ENCODE measurements around the gene COQ2.

DNA sequence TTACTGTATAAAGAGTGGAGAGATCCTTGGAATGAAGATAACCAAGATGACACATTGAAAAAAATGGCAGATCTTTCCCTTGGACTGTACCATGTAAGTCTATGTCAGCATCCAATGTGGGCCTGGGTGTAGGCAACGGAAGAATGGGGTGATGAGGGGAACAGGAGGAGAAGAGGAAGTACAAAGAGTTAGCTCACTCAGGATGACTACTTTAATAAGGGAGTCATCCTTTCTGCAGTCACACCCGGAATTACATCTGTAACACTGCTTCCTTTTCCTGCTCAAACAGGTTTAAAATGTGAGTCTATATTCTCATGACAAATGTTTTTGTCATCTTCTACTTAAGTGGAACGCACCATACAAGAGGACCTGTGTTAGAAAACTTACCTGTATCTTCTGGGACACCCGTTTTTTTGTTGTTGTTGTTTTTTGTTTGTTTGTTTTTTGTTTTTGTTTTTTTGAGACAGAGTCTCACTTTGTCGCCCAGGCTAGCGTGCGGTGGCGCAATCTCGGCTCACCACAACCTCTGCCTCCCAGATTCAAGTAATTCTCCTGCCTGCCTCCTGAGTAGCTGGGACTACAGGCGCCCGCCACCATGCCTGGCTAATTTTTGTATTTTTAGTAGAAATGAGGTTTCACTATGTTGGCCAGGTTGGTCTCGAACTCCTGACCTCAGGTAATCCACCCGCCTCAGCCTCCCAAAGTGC is 32.0 kb upstream of the COQ2 start:
- TF ChIP-seq, protein P1, sequence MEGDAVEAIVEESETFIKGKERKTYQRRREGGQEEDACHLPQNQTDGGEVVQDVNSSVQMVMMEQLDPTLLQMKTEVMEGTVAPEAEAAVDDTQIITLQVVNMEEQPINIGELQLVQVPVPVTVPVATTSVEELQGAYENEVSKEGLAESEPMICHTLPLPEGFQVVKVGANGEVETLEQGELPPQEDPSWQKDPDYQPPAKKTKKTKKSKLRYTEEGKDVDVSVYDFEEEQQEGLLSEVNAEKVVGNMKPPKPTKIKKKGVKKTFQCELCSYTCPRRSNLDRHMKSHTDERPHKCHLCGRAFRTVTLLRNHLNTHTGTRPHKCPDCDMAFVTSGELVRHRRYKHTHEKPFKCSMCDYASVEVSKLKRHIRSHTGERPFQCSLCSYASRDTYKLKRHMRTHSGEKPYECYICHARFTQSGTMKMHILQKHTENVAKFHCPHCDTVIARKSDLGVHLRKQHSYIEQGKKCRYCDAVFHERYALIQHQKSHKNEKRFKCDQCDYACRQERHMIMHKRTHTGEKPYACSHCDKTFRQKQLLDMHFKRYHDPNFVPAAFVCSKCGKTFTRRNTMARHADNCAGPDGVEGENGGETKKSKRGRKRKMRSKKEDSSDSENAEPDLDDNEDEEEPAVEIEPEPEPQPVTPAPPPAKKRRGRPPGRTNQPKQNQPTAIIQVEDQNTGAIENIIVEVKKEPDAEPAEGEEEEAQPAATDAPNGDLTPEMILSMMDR (IDR thresholded peaks at IDR 0.05; ENCODE audit: insufficient read depth, low read depth, low read length), result no peak
- no peak for TF ChIP-seq EZH2 (IDR thresholded peaks at IDR 0.05; ENCODE audit: insufficient read depth, low read length)
